NCI-H2171 treated with DMSO at 0.1 percent for 48 hours (cell line): ENCODE data around the gene ADAM8.

Source experiments
- DNase-seq: peaks from one replicate; lab custom pipeline; 2025; lab: John Stamatoyannopoulos, UW

ADAM8 gene

DNA sequence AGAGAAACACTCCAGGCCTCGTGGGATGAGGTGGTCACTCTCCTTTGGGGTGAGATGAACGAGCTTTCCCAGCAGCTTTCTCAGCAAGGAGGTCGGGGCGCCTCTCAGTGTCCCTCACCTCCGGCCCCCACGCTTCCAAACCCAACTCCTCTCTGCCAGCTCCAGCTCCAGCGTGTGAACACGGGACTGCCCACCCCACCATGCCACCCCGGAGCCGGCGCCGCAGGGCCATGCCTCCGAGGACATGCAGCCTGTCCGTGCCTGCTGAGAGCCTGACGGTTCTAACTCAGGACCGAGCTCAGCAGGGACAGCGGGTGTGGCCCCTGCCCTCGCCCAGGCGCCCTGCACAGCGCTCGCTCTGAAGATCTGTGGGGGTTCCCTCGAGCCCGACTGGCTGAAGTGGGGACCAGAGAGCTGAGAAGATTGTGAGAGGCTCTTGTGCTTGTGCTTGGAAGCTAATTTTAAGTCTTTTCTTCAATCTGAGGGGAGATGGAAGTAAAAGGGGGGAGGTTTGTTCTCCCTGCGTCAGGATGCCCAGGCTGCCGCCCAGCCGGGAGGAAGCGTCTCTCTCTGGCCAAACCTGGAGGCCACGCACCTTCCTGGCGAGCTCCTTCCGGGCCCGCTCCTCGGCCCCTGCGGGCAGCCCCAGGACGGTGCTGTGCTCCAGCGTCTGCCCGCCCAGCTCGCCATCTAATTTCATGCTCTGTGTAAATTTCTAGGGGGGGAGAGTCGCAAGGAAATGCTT, 5.1 kb upstream of the ADAM8 start:
- DNase-seq = no peak

DNA sequence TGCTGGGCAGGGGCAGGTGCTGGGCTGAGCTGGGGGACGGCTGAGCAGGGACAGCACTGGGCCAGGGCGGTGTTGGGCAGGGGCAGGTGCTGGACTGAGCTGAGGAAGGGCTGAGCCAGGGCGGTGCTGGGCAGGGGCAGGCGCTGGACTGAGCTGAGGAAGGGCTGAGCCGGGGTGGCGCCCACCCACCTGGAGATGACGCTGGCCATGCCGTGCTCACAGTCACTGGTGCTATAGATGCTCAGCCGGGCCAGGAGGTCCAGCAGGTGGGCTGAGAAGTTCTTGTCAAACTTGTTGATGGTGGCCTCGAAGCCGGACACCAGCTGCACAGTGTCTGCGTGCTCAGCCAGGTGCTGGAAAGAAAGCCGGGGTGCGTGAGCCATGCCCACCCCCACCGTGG, 4.4 kb upstream of the ADAM8 start:
- no peak for DNase-seq

DNA sequence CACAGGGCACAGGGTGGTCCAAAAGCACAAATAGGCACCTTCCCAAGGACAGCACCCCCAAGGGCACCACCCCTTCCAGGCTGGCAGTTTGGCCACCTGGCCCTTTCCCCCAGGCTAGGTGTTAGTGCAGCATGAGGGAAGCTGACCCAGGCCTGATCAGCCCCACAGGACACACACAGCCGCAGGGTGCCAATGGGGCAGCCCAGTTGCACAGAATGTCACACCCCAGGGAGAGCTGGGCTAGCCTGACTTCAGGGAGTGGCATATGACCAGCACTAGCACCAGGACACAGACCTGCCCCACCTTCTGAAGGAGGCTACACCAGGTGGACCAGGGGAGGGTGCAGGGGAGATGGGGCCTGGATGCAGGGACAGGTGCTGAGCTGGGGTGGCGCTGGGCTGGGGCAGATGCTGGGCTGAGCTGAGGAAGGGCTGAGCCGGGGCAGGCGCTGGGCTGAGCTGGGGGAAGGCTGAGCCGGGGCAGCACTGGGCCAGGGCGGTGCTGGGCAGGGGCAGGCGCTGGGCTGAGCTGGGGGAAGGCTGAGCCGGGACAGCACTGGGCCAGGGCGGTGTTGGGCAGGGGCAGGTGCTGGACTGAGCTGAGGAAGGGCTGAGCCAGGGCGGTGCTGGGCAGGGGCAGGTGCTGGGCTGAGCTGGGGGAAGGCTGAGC, 3.9 kb upstream of the ADAM8 start:
- DNase-seq = no peak

DNA sequence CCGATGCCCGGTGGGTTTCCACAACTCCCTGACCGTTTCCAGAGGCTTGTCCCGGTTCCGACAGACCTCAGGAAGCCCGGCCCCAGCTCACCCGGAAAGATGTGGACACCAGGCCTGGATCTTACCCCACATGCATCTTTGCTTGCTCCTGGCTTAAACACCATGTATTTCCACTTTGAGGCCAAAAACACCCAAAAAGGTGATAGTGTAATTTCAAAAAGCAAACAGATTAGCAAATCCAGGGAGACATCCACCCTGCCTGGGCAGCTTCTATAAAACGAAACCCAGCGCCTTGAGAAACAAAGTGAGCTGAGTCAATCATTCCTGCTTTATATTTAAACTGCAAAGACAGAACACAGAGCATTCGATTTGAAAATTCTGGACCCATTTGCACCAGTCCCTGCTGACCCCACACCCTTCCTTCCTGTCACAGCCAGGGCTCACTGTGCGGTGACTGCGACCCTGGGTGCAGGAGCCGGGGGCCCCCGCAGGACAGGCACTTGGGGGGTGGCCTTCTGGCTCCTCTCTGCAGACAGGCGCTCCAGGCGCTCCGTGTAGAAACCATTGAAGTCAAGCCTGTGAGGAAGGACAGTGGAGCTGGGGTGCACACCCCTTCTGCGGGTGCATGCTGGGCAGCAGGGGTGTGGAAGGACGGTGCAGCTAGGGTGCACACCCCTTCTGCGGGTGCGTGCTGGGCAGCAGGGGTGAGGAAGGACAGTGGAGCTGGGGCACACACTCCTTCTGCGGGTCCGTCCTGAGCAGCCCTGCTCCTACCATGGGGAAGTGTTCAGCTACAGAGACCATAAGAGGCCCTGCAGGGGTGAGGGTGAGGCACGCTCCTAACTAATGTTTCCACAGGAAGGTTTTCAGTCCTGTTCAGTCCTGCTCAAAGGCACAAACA, 2.9 kb upstream of the ADAM8 start:
- DNase-seq = no peak

DNA sequence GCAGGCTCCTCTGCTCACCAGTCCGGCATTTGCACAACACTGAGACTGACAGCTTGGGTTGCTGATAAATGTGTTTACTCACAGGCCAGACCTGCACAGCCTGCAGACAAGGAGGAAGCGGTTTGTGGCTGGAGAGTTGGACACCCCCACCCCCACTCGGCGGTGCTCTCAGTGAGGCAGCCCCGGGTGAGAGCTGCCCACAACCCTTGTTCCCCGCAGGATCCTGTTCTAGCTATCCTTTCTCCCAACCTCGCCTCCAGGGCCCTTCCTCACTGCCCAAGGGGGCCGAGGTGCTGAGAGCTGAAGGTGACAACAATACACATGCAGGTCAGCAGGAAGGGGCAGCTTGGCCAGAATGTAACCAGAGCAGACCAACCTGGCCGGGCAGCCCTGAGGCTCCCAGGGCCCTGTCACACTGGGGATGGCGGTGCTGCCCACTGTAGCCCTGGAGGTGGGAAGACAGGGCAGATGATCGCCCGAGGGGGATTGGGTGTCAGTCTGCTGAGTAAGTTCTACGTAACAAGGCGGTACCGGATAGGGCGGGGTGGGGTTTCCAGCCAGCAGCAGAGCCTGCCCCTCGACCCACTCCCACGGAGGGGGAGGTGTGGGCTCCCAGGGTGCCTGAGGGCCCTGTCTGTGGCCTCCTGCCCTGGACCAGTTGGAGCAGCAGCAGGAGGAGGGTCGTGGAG, 2.1 kb upstream of the ADAM8 start:
- no peak for DNase-seq

DNA sequence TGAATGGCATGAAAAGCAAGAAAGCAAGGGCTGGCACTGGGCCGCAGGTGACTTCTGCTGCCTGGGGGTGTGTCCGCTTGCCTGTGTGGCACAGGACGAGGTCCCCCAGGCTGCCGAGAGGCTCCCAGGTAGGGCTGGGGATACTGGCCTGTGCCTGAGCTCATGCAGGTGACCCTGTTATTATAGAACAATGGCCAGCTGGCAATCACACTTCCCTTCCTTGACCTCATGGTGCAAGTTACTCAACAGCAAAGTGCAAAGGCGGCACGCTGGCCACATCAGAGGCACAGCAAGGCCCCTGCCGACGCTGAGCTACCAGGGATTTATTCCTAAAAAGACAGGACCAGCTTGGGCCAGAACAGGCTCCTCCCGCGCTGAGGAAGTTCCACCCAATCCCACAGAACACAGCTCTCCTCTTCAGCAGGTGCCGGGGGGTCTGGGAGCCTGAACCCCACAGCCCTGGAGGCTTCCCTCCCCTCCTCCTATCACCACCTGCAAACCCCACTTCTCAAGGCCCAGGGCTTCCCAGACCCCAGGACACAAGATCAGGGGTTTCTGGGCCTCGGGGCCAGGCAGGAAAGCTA, 1.4 kb upstream of the ADAM8 start:
- no peak for DNase-seq

DNA sequence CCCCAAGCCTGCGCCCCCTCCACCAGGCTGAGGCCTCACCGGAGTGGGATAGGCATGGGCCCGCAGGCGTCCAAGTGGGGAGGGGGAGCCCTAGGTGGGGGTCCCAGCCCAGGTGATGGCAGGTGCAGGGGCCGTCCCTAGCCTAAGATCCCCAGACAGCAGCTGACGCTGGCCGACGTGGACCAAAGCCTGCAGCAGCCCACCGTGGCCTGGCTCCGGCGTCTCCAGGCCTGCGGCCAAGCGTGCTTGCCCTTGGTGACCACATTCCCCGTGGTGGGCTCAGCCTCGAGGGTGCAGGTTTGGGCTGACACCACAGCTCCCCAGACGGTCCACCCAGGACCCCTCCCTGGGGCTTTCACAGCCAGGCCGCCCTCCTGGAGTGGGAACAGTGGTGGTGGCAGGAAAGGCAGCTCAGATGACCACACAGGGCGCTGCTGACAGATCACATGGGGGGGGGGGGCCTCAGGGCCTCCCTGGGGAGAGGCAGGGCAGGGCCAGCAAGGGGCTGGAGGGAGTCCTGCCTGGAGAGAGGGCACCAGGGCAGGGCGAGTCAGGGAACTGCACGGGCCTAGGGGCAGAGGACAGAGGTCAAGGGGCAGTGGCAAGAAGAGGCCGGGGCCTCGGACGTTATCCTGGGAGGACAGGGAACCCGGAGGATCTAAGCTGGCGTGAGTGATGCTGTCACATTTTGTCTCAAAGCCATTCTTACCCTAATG, 767 bp upstream of the ADAM8 start:
- no peak for DNase-seq

DNA sequence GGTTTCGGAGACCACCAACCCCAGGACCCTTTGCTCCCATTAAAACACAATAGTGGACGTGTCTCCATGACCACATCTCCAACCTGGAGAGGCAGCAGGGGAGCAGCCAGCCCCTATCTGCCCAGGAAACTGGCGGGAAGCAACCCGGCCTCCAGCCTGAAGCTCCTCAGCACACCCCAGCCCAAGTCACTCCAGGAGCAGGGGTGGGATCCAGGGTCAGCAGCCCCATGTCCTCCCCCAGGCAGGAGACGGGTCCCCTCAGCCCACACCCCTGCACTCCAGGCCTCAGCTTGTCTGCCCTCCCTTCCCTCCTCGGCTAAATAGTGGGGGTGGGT, 601 bp downstream of the ADAM8 start:
- no peak for DNase-seq

DNA sequence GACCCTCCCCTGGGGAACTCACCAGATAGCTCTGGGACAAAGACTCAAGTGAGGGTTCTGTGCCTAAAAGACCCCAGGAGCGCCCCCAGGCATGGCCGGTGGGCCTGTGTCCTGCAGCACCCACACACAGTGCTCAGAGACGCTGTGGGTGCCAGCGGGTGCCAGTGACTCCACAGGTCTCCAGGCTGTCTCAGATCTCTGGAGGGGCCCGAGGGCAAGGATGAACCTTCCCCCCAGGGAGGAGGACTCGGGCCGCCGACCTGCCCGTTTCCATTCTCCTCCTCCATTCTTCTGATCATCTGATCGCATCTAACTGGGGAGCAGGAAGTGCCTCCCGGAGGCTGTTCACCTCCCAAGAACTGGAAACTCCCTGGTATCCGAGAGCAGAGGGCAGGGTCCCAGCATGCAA, 980 bp downstream of the ADAM8 start:
- no peak for DNase-seq

DNA sequence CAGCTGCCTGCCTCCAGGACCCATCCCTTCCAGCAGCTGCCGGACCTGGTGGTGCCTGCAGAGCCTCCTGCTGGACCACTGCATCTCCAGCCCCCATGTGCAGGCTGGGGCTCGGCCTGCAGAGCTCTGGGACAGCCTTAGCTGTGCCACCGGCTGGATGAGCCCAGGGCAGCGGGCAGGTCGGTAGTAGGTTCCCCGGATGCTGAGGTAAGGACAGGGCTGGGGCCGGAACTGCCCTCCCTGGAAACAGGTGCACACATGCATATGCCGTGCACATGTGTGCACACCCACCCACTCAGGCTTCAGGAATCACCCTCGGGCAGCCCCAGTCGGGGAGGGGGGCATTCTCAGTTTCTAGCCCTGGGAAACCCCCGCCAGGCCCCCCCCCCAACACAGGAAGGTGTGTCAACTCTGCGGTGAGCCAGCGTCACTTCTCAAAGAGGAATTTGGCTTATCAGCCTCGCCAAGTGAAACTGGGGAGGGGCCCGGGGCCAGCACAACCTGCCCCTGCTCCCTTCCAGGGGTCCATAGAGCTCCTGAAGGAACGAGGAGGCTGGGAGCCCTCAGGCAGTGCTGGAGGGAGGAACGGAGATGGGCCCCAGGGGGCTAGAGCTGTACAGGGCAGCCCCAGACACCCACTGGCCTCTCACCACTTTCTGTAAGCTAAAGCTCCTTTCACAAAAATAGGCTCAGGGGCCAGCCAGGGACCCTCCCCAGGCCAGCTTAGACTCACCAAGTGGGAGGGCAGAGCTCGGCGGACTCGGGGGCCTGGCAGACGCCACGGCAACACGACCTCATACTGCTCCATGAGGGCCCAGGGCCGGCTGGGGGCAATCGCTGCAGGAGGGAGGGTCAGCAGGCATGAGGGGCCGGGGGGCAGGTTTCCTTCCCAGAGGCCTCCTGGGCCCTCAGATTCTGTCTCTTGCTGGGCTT, 1.7 kb downstream of the ADAM8 start:
- DNase-seq = no peak

DNA sequence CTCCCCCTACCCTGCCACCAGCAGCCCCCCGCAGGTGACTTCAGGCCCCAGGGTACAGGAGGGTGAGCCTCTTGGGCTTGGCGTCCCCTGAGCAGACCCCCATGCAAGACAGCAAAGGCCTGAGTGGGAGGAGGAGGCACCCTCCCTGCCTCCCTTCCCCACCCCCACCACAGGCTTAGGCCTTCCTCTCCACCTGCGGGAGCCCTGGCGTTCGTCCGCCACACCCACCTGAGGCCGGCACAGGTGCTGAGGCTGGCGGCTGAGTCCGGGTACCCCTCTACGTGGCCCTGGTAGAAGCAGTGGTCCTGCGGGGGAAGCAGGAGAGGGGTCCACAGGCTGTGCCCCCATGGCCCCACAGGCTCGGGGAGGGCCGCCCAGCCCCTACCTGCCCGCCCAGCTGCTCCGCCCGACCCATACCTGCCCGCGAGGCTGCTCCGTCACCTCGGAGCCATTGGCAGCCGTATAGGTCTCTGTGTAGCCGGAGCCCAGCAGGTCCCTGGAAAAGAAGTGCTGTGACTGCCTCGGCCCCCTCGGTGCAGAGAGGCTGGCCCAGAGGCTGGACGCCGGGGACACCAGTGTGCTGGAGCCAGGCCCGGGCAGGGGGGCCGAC, 3.0 kb downstream of the ADAM8 start:
- no peak for DNase-seq

DNA sequence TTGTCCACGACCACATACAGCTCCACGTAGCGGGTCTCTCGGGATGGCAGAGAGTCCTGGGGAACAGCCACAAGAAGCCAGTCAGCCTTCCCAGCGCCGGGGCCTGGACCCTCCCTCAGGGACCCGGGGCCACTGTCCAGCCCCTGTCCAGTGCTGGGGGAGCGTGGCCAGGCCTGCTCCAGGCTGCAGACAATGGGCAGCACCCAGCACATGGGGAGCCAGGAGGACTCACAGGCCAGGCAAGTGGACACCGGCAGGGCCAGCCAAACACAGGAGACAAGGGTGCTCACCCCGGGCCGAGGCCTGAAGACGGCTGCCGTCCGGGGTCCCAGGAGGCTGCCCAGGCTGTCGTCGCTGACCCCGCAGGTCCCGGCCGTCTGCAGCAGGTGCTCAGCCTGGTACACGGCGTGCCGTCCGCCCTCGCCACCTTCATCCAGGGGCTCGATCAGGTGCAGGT, 3.7 kb downstream of the ADAM8 start:
- no peak for DNase-seq

DNA sequence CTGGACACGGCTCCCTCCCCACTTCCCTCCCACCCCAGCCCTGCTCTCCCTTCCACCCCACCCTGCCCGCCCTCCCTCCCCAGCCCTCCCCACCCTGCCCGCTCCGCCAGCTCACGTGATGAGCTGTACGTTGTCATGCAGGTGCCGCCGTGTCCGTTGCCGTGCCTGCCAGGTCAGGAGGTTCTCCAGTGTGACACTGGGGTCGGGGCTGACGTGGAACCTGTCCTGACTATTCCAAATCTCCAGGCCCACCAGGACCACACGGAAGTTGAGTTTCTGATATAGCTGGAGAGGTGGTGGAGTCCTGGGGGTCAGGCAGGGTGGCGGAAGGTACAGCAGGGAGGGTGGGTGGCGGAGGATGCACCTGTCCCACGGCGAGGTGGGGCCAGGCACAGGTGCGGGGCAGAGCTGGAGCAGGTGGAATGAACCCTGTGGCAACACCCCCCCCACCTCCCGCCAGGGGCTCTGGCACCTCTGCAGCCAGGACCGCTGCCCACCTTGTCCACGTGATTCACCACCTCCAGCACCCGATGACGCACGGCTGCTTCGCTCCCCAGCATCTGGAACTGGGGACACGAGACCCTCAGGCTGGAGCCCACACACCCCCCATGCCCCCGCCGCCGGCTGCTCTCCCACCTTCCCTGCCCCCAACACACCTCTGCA, 4.2 kb downstream of the ADAM8 start:
- DNase-seq = no peak

DNA sequence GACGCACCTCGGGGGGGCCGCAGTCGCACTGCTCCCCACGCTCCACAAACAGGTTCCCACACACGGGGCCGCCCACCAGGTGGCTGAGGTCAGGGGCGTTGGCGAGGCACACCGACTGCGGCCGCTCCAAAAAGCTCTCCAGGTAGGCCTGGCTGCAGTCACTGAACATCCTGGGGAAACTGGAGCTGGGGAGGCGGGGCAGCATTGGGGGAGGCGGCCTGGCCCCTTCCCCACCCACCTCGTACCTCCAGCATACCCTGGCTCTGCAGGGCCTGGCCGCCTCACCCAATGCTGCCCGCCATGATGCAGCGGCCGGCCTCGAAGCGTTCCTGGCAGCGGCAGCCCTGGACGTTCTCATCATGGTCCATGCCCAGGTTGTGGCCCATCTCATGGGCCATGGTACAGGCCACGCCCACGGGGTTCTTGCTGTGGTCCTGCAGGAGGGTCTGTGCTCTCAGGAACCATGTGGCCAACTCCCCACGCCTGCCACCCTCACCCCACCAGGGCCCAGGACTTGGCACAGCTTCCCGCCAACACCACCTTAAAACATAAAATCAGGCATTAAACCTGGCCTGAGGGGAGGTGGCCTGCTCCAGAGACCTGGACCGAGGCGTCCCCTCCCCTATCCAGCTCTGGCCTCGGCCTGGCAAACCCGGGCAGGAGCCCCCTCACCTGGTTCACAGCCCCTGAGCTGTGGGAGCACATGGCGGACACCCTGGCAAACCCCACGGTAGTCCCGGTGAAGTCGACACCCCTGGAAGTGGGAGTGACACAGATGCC, 5.0 kb downstream of the ADAM8 start:
- no peak for DNase-seq

DNA sequence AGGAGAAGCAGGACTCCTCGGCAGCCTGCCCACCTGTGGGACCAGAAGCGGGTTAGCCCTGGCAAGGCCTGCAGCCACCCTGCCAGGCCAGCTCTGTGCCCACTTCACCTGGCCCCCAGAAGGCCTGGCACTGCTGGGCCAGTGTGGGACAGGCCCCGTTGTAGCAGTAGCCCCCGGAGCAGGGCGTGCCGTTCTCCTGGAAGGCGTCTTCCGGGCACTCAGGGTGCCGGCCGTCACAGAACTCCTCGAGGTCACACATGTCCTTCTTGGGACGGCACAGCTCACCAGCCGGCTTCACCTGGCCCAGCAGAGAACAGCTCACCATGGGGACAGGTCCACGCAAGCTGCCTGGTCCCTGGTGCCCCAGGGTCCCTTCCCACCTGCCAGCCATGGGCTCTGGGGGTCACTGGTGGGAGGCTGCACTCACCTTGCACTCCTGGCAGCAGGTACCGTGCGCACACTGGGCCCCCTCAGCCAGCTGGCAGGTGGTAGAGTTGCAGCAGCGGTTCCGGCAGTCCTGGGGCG, 5.8 kb downstream of the ADAM8 start:
- no peak for DNase-seq

DNA sequence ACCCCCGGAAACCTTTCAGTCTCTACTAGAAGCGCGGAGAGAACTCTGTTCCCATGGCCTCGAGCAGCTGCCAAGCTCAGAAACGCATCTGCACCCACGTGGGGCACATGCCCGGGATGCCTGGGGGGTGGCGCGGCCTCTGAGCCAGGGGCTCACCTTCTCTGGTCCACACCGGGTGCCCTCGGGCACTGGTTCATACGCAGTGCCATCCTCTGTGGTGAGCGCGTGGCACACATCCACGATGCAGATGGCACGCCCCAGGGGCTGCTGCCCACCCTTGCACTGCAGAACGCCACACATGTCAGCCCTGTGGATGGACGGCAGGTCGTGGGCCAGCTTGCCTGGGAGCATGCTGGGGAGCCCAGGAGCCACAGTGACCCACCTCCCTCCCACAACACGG, 6.5 kb downstream of the ADAM8 start:
- no peak for DNase-seq

DNA sequence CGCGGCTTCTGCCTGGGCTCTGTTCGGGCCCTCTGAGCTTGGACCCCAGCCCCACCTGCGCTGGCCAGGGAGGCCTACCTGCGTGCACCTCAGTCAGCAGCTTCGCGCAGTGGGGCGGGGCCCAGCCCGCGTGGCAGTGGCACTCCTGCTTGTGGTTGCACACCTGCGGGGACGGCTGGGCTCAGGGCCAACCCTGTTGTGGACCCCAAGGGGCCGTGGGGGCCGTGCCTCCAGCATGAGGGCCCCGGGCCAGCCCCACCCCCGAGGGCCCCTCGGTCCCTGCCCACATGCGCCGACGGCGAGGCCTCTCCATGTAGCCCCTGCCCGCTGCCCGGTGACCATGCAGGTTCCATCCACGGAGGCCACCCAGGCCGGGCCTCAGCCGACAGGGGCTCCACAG, 7.3 kb downstream of the ADAM8 start:
- no peak for DNase-seq

DNA sequence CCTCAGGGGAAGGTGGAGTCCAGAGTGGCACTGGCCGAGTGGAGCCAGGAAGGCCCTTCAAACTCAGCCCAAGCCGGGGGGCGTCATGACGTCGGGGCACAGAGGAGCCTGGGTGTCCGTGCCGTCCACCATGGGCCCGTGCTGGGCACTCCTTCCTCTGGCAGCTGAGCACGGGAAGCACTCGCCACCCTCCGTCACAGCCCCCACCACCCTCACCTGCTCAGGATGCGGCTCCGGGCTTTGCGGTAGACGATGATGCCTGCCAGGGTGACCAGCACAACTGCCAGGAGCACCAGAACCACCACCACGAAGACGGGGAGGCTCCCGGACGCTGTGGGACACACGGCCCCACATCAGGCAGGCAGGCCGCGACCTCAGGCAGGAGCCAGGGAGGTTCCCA, 8.1 kb downstream of the ADAM8 start:
- no peak for DNase-seq
